Measurements from ENCODE around the gene DCBLD2. TPM values are rescaled to one million over a fixed set of nuclear protein-coding genes. Genes with fewer than 3 reads are reported as not detected.

Gene DCBLD2, protein sequence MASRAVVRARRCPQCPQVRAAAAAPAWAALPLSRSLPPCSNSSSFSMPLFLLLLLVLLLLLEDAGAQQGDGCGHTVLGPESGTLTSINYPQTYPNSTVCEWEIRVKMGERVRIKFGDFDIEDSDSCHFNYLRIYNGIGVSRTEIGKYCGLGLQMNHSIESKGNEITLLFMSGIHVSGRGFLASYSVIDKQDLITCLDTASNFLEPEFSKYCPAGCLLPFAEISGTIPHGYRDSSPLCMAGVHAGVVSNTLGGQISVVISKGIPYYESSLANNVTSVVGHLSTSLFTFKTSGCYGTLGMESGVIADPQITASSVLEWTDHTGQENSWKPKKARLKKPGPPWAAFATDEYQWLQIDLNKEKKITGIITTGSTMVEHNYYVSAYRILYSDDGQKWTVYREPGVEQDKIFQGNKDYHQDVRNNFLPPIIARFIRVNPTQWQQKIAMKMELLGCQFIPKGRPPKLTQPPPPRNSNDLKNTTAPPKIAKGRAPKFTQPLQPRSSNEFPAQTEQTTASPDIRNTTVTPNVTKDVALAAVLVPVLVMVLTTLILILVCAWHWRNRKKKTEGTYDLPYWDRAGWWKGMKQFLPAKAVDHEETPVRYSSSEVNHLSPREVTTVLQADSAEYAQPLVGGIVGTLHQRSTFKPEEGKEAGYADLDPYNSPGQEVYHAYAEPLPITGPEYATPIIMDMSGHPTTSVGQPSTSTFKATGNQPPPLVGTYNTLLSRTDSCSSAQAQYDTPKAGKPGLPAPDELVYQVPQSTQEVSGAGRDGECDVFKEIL
- 26.3 TPM for polyA plus RNA-seq (ENCODE audit: insufficient read length)

DNA sequence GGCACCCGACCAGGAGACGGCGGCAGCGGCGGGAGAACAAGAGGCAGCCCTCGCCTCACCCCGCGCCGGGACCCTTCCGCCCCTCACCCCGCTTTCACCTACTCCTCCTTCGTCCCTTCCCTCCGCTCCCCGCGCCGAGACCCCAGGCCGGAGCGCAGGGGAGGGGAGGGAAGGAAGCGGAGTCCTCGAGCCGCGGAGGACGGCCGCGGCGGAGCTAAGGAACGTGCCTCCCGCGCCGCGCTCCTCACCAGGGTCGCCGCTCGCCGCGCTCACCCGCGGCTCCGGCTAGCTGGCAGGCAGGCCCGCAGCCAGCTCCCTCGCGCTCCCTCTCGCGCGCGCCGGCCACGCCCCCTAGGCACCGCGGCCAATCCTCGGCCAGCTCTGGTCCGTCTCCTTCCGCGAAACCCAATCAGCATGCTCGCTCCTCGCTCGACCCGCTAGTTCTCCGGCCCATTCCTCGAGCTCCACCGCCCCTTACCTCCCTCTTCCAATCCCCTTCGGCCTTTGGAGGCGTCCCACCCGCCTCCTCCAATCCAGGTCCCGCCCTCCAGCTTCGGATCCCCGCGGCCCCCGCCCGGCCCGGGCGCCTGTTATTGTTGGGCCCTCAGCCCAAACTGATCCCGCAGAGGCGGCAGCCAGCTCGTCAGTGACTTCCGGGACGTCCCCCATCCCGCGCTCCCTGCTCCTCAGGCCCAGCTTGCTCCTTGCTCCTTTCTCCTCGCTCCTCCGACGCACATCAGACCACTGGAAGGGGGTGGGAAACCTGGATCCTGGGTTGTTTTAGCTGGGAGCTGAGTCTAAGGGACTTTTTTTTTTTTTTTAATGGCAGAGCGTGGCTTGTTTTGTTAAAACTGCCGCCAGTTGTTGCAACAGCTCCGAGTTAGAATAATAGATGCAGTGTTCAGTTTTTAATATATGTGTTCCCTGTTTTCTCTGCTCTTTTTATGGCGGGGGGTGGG lies at the start of gene DCBLD2:
TSS of gene DCBLD2 (minus strand) at position 304 of the 959 bp plus-strand sequence. CDS start 369 bp downstream, outside the sequence.
- peak; percentile 99 for DNase-seq

DNA sequence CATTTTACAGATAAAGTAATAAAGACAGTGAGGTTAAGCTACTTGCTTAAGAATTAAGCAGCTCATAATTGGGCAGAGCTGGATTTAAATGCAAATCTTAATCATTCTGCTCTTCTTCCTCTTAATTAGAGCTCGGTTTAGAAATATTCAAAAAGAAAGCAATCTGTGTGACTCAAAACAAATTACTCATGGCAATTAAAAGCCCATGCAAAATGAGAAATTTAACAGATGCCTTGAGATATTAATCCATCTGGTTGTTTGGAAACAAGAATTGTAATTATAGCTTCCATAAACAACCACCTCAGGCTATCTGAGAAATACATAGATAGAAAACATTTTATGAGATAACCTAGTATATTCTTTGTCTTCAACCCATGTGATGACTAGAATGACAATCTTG lies 44.2 kb upstream of the DCBLD2 start:
- DNase-seq: no peak

DNA sequence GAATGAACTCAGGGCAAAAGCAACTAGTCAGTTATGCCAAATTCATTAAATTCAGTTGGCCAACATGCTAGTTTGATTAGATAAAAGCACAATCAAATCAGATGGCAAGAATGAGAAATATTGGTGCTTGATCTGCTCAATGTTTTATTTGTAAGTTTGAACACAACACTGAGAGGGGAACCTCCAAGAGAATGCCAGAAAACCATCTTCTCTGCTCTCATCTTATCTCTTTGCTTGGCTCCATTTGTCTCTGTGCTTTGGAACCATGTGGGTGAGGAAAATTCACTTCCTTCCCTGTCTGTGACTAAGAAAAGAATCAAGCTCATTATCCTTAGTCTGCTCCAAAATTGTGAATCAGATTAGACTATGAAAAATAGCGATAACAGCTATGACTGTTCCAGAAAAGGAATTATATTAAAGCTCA lies 43.6 kb upstream of the DCBLD2 start:
- DNase-seq: no peak

DNA sequence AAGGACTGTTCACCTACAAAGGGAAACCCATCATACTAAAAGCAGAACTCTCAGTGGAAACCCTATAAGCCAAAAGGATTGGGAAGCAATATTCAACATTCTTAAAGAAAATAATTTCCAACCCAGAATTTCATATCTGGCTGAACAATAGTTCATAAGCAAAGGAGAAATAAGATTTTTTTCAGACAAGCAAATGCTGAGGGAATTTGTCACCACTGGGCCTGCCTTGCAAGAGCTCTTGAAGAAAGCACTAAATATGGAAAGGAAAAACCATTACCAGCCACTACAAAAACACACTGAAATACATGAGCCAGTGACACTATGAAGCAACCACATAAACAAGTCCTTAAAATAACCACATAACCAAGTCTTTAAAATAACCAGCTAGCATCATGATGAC lies 28.9 kb upstream of the DCBLD2 start:
- DNase-seq: no peak

DNA sequence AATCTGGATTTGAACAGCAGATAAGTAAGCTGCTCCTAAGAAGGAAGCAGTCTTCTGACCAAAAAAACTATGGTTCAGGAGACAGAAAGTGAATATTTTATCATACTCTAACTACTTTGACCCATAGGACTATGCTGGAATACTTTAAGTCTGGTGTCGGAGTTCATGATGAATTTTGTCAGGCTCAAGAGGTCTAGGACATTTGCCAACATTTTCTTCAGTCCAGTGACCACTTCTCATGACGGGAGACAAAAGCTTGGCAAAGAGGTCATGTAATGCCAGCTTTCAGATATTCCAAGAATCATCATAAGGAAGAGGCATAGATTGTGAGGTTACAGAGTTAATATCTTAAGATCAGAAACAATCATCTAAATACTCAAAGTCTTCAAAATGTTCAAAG lies 20.5 kb upstream of the DCBLD2 start:
- no peak for DNase-seq

DNA sequence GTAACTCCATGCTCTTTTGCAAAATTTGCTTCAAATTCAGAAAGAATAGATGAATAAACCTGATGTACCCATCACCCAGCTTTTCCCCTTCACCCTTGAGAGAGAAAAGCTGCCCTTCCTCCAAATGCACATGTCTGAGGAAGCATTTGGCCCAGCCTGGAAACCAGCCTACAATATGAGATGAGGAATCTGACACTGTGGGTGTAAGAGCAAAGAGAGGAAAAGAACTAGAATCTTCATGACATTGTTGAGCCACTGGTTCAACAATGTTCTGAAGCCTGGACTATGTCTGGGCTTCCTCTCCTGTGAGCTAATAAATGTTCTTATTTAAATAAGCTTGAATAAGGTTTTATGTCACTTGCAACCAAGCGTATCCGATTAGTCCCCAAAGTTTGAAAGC lies 18.7 kb upstream of the DCBLD2 start:
- DNase-seq: no peak

DNA sequence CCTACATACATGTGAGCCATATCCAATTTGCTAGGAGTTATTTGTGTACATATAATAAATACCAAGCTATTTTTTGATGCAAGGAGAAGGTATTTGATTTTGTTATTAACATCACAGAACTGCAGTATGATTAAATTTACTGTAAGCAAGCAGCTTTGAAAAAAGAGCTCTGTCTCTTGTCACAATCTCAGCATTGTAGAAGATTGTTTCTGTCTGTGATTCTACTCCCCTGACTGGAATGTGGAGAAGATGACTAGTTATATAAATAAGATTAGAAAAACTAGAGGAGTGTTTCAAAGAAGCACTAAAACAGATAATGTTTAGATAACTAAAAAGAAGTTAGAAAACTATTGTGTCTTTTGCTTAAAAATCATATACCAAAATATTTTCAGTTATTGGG lies 17.1 kb upstream of the DCBLD2 start:
- no peak for DNase-seq

DNA sequence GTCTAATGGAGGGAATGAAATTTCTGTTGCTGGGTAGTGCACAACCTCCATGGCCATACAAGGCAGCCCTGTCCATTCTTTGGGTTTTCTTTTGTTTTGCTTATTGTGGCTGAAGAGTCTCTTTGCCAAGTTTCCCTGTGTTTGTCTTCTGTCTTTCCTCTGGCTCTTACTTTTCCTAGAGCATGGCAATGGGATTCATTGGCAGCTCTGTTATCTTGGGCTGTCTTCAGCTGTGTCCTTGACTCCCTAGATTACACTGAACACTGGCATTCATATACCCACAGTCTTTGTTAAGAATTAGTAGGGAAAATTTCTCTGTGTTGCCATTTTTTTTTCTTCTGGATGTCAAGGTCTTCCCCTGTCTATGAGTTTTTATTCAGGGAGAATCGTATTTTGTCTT lies 16.1 kb upstream of the DCBLD2 start:
- no peak for DNase-seq

DNA sequence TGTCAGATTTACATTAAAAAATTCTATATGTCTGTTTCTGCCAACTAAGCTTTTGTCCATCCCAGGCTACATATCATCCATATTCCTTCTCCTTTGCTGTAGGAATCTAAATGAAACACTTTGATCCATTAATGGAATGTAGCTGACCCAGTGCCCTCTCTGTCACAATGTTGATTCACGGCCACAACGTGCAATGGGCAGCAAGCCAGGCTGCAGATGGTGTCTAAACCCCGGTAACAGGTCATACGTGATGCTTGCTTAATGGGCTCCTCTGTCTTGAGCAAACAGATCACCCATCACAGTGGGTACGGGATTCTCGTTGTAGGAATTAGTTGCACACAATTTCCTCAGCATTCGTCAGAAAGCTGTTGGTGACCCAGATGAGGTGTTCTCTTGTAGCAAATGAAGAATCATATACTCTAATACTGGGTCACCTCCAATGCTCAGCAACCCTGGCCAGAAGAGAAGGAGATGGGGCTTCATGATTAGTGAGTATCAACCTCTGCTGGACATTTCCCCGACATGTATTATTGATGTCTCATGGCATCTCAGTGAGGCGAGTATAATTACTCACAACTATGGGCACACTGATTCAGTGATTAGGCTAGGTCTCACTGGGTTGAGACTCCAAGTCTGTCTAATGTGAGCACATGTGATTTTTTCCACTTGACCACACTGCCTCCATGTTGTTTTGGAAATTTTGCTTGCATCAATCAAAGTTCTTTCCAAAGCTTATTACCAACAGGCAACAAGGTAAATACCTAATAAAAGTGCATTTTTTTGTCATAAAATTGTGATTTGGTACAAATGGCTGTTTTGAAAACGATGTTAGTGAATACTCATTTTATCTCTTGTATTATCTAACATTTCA lies 12.9 kb upstream of the DCBLD2 start:
- DNase-seq: no peak

DNA sequence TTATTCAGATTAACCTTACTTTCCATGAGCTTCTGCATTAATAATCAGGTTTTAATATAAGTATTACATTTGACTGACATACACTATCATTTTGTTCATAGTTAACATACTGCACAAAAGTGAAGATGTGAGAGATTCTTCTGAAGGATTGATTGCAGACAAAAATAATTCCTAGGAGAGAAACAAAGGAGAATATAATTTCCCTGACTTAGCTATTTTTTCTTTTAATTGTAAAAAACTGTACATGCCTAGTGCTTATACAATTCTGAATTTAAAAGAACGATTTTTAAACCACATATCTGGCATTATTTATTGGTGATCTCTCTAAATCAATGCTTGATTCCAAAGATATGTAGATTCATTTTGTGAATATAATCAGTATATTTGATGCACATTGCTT lies 11.0 kb upstream of the DCBLD2 start:
- no peak for DNase-seq

DNA sequence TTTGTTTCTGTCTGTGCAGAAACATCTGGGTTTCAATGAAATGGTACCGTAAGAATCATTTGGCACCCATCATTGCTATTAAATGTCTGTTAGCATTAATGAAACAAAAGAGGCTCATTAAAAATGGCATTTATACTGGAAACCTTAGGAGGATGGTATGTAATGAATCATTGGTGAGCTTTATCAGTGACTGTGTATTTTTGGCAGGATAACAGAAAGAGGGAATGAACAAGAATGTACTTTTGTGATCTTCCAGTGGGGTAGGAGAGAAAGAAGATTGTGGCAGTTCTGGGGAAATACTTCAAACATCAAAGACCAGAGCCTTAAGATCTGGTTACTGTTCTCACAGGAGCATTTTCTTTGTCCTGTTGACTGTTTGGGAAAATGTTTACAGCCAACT lies 4.7 kb upstream of the DCBLD2 start:
- no peak for DNase-seq

DNA sequence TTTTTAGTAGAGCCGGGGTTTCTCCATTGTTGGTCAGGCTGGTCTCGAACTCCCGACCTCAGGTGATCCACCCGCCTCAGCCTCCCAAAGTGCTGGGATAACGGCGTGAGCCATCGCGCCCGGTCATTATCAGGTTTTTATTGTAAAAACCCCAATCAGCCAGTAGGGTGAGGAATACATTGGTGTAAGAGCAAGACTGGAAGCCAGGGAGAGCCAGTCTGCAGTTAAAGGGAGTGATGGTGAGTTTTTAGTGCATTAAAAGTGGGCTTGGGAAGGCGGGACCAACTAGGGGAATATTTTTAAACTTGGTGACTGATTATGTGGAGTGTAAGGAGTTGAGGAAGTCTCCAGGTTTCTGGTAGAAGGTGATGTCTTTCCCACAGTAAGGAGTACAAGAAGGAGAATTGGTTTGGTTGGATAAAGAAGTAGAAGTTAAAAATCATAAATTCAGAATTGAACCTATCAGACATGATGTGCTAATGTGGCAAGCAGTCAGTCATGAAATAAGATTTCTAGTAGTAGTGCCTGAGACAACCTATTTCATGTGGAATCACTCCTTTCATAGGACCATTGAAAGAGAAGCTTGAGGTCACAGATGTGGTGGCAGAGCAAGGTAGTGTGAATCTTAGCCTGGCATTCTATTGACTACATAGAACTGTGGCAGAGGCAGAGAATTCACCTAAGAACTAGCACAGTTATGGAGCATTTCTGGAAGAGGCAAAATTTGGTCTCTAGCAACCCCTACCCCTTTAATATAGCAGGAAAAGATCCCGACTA lies 2.4 kb upstream of the DCBLD2 start:
- DNase-seq: no peak

DNA sequence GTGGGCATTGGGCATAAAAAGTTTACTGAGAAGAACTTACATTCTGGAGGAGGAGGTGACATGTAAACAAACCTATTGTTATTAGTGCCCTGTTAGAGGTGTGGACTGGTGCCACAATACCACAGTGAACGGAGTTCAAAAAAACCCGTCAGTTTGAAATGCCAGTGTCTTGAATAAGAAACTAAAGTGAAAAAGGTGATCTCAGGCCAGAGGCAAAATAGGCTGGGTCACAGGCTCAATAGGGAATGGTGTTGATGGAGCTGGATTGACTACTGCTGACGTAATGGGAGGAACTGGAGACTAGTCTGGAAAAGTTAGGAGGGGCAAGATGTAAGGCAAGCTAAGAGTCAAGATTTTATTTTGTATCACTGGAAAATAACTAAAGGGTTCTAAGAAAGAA lies 1.6 kb upstream of the DCBLD2 start:
- no peak for DNase-seq

DNA sequence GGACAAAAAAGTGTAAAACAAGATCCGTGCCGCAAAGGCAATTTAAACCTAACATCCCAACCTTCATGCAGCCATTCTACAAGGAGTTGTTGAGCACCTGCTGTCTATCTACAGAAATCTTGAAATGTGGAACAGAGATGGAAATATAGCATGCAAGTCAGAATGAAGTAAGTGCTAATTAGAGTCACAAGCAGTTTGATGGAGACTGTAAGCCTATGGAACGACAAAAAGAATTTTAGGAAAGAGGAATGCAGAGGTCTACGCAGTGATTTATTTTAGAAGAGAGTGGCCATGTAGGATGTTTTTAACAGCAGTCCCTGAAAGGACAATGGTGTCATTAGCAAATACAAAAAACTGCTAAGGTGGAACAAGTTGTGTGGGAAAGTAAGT lies 851 bp upstream of the DCBLD2 start:
- no peak for DNase-seq

DNA sequence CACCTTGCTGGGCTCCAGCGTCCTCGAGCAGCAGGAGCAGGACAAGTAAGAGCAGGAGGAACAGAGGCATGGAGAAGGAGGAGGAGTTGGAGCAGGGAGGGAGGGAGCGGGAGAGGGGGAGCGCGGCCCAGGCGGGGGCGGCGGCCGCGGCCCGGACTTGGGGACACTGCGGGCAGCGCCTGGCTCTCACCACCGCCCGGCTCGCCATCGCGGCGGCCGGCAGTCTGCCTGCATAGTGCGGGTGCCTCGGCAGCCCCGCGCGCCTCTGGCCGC lies 440 bp downstream of the DCBLD2 start:
- DNase-seq: peak; percentile 56

DNA sequence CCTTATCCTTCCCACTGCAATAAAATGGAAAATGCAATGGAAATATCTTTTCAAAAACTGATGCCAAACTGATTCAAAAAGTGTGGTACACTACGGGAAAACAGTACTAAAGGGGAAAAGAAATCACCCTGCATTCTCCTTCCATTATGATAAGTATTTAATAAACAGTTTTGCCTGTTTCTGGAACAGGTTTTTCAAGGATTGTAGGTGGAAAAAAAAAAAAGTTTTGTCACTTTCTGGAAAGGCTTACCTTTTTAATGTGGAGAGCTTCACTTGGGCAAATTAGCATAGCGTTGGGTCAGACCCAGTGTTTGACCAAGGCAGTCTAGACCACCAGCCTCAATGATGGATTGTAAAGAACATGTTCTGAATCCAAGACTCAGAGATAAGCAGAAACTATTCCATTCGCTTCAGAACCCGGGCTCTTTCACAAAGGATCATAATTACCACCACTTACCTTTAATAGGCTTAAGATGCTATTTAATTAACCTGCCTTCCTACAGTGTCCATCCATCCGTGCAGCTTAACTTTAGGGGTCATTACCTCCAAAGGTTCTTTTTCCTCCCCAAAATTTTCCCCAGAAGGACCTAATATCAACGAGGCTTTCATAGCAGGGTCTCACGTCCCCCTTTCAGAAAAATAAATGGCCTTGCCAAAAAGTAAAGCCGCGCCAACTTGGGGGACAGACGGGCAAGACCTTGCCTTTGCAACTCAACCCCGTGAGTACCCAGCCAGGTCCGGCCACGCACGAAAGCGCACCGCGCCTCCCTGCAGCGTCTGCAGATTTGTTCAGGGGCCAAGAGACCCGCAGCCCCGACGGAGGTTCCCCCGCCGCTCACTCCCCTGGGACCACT lies 1.0 kb downstream of the DCBLD2 start:
- DNase-seq: no peak

DNA sequence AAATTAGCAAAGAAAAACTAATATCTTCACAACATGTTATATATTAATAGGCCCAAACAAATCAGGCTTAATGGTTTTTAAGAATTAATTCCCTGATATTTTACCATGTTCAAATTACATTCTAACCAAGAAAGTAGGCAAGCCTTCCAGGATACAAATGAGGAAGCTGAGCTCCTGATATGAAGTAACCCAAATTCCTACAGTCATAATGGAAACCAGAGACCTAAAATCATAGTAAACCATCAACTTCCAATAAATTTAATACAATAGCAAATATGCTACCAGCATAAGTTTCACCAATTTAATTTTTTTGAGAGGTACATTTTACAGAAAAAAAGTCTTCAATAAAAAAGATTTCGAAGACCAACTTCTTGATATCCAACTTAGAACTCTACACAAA lies 3.8 kb downstream of the DCBLD2 start:
- no peak for DNase-seq

DNA sequence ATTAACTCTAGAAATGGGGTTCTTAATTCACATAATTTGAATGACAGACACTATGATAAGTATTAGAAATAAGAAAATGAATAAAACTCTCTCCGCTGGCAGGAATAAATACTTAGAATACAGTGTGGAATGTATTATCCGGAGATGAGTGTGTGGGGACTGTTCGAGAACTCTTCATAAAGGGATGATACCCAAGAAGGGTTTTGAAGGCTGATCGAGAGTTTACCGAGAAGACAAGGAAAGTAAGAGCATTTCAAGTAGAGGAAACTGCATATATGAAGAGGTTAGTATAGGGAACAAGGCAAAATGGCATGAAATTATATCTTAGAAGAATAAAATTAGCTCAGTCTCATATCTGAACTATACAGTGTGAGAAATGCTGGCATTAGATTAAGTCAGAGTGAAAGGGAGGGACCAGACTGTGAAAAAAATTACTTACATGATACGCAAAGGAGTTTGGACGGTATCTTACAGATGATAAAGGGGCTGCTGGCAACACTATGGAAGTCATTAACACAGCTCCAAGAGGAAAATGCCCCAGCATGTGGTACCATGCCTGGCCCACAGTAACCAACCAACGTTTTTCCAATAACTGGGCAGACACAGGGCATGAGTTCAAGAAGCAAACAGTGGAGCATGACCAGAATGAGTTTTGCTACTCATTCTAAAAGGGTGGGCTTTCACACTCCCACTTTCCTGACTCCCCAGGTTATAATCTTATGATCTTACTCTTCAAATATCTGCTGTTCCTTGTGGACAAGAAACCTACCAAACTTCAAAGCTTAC lies 6.5 kb downstream of the DCBLD2 start:
- no peak for DNase-seq

DNA sequence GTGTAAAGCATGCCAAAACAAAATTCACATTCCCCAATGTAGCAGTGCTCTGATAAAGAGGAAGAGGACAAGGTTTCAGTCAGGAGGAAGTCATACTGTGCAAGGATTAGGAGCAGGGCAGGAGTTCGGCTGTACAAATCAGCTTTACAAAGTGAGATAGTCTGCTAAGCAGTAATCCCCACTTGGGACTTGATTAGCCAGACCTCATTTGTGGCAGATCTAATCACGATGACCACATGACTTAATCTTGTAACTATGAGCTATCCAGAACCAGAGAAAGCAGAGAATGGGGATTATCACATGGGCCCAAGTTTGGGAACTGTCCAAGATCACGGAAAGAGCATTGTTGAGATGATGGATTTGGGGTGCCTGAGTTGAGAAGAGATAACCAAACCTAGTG lies 7.8 kb downstream of the DCBLD2 start:
- DNase-seq: no peak
